Neural progenitor cell (in vitro differentiated cells): ENCODE measurements around the gene NT5C1A.

ENCODE experiments used
- CTCF ChIP-seq: fragments of 200-600 bp; sonication (generic); IDR thresholded peaks from 2 replicates; pipeline ENCODE4 v1.5.1; 2017; ENCODE audit warnings: antibody characterized with exemption, mild to moderate bottlenecking
- EZH2phosphoT487 ChIP-seq: fragments of 200-600 bp; sonication (generic); IDR thresholded peaks from 2 replicates; pipeline ENCODE4 v1.6.1; 2017; ENCODE audit warnings: antibody characterized with exemption

GRCh38 chr1:39677645-39678044 lies 5.7 kb upstream of the NT5C1A start:
- TF ChIP-seq CTCF: no peak
- TF ChIP-seq EZH2phosphoT487: no peak
